Ramos (cell line): ENCODE results near the gene SUCNR1.
"Not testable (repeated sequence)": the region's sequence is repeated elsewhere in the genome, so short reads cannot be mapped to it uniquely, and the experiment has no call there.

ENCODE experiments used
- in situ Hi-C: fragments of 300-500 bp; cut with MboI; formaldehyde crosslinking; loops from one replicate; pipeline ENCODE4 v1.14.3; 2022; ENCODE audit warnings: low sequenced_read_pairs; ENCODE audit not compliant: unreplicated experiment

Gene SUCNR1

DNA sequence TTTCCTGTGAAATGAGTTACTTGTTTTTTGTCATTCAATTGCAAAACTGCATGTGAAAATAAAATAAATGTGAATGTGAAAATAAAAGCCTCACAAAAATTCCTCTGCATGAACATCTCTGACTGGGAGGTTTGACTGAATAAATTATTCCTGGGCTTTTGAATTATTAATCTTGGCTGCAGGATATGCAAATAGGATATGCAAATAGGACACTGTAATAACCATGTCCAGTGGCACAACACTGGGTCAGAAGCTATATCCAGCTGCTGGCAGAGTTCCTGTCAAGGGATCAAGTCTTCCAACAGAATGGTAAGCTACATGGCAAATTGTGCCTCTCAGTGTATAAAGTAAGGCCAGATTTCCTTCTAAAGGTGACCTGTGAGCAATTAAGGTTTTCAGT, at the start of gene SUCNR1:
Gene SUCNR1 (plus strand): TSS at position 246 of the 400 bp plus-strand sequence. CDS start 6,250 bp downstream, outside the sequence.
- in situ Hi-C loops, result no loop called here

DNA sequence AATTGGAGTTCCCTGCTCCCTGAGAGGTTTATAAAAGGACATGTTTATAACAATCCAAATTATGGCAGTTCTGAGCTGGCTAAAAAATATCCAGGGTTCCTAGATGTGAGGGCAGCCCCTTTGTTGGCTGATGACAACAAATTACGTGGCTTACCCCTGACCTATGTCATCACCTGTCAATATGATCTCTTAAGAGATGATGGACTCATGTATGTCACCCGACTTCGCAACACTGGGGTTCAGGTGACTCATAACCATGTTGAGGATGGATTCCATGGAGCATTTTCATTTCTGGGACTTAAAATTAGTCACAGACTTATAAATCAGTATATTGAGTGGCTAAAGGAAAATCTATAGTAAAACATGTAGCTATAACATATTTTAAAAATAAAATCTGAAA, 45.6 kb upstream of the SUCNR1 start:
- in situ Hi-C loops, result loop anchor here (25.0 kb wide), 1 partner anchor 666 kb away; no protein-coding TSS in a partner anchor

DNA sequence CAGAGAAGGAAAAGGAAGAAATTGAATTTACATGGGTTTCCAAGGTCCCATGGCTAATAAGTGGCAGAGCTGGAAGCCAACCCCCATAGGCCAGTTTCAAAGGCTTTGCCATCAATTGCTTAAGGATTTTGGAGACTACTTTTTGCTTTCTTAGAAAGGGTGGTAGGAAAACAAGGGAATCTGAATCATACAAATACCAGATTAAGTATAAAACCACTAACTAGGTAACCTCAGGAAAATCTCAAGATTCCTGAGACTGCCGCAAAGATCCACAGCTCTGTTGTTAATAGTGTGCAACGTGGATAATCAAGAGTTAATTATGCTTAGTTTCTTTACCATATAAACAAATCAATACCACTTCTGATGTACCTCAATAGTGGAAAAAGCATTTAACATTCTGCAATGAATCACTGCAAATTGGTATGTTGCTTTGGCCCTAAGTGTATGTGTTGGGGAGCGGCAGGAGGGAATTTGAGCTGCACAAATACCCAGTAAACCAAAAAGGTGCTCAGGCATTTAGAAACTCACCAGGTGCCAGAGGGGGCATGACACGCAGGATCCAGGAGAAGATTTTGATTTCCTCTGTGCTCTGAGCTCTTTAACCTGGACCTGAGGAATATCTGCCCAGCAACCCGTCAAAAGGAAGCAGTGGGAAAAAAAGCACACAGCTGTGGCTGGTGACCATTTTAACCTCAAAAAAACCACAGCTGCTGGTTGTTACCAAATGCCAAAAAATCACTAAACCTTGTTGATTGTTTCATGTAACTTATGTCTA, 37.5 kb upstream of the SUCNR1 start:
- in situ Hi-C loops, result loop anchor here (25.0 kb wide), 1 partner anchor 674 kb away; no protein-coding TSS in a partner anchor

GRCh38 chr3:151837057-151837456, 36.4 kb upstream of the SUCNR1 start:
- in situ Hi-C loops, result loop anchor here (25.0 kb wide), 1 partner anchor 675 kb away; no protein-coding TSS in a partner anchor

- in situ Hi-C loops, result loop anchor here (25.0 kb wide), 1 partner anchor 676 kb away; no protein-coding TSS in a partner anchor
Measured at GRCh38 chr3:151838574-151839312, 34.7 kb upstream of the SUCNR1 start.

DNA sequence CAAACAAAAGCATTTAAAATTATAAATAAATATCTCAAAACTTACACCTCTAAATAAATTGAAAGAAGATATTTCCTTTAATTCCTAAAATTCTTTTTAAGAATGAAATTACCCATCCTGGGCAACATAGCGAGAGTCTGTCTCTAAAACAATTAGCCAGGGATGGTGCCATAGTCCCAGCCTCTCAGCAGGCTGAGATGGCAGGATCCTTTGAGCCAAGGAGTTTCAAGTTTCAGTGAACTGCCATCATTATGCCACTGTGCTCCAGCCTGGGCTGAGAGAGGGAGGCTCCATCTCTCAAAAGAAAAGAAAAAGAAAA, 34.2 kb upstream of the SUCNR1 start:
- in situ Hi-C loops, result loop anchor here (25.0 kb wide), 1 partner anchor 677 kb away; no protein-coding TSS in a partner anchor

DNA sequence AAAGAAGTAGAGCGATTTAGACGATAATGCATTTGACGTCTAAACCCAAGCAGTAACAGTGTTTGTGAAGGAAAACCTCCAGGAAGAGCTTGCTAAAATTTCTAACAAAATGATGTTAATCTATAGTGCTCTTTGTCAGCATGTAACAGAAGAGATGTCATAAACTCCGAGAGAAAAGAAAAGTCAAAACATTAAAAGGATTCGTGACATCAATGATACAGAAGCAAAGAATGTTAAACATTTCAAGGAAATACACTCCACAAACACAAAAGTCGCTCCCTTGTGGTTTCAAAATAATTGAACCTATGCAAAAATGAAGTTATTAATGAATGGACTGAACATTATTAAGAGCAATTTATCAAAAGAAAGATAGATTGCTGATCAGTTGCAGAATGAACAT, 31.6 kb upstream of the SUCNR1 start:
- in situ Hi-C loops, result loop anchor here (10.0 to 25.0 kb wide), 2 partner anchors 397 to 680 kb away; no protein-coding TSS in a partner anchor

GRCh38 chr3:151843275-151843674, 30.2 kb upstream of the SUCNR1 start:
- in situ Hi-C loops, result loop anchor here (10.0 to 25.0 kb wide), 2 partner anchors 398 to 681 kb away; no protein-coding TSS in a partner anchor

DNA sequence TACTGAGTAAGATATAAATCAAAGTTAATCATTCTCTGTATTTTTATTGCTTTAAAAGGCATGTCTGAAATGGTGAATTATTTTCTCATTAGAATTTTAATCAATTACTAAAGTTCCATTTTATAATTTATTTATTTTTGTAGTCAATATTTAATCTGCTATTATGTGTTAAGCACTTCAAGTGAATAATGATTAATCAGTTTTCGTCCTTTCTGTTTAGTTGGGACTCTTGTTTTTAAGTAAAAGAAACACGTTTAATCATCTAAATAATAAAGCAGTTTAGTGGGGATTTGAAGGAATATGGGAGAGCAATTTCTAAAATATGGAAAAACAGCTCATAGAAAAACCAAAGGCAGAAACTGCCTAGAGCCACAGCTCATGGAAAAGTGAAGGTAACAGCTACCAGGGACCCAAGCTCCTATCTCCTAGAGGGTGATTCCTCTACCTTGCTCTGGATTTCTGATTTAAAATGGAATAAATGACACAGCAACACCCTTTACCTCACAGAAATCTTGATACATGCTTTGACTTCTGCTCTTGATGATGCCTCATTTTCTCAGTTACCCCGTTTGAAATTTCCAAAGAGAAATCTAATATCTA, 28.0 kb upstream of the SUCNR1 start:
- in situ Hi-C loops, result loop anchor here (10.0 to 25.0 kb wide), 2 partner anchors 401 to 683 kb away; no protein-coding TSS in a partner anchor

DNA sequence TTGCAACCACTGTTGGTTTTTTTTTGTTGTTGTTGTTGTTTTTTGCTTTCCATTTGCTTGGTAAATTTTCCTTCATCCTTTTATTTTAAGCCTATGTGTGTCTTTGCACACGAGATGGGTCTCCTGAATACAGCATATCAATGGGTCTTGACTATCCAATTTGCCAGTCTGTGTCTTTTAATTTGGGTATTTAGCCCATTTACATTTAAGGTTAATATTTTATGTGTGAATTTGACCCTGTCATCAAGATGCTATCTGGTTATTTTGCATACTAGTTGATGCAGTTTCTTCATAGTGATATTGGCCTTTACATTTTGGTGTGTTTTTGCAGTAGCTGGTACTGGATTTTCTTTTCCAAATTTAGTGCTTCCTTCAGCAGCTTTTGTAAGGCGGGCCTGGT, 23.4 kb upstream of the SUCNR1 start:
- in situ Hi-C loops, result not testable (repeated sequence)

GRCh38 chr3:151852074-151852811, 21.2 kb upstream of the SUCNR1 start:
- in situ Hi-C loops, result no loop called here

- in situ Hi-C loops, result no loop called here
Measured at GRCh38 chr3:151856118-151856517, 17.3 kb upstream of the SUCNR1 start.

DNA sequence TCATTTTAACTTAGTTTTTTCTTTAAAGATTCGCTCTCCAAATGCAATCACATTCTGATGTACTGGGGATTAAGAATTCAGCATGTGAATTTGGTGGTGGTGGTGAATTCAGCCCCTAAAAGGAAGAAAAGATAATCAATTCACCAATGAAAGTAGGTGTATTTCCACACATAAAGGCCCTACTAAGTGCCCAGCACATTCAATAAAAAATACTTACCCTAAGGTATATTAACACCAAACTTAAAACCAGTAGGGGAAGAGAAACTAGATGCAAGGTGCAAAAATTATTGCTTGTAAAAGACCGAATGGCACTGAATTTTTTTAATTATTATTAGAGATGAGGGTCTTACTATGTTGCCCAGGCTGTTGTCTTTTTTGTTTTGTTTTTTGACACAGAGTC, 16.8 kb upstream of the SUCNR1 start:
- in situ Hi-C loops, result no loop called here

DNA sequence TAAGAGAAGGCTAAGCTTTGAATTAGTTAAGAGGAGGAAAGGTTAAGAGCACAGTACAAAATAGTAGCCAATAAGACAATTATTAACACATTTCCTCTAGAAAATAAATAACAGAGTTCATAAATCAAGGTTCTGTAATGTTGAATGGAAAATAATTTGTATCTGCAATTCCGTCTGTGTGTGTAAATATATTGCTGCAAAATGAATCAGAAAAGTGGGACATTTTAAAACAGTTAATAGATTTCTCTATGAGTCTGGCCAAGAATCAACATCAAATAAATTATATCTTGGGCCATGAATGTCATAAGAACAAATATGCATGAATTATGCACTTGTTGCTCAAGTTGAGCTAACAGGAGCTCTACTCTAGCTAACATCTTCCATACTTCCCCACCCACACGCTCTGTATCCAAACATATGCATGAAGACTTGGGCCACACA, 14.2 kb upstream of the SUCNR1 start:
- in situ Hi-C loops, result no loop called here

GRCh38 chr3:151859905-151860304, 13.5 kb upstream of the SUCNR1 start:
- in situ Hi-C loops, result no loop called here

GRCh38 chr3:151863611-151864010, 9.8 kb upstream of the SUCNR1 start:
- in situ Hi-C loops, result no loop called here

DNA sequence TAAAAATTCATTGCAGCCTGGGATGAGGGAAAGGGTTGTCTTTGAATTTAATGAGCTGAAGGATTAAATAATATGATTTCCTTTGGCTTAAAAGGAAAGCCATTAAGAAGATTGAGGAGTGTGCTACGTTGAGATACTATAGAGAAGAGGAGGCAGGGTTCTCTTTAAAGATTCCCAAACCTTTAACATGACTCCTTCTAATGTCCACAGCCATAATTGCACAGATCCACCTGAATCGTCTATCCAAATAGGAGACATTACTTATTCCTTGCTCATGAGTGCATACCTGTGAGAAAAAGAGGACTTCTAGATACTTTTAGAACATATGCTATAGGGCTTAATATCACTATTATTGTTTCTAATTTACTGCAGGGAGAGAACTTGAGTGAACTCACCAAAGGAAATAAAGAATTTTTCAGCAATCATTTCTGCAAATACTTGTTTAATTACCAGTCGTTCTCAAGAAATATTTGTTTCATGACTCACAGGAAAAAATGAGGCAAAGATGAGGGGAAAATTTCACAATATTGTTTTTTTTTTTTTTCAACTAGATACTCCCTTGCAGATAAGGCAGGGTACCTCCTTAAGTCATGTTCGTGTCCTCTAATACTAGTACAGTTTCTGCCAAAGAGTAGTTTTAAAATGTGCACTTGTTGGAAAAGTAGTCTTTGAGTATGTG, 8.9 kb upstream of the SUCNR1 start:
- in situ Hi-C loops, result no loop called here

DNA sequence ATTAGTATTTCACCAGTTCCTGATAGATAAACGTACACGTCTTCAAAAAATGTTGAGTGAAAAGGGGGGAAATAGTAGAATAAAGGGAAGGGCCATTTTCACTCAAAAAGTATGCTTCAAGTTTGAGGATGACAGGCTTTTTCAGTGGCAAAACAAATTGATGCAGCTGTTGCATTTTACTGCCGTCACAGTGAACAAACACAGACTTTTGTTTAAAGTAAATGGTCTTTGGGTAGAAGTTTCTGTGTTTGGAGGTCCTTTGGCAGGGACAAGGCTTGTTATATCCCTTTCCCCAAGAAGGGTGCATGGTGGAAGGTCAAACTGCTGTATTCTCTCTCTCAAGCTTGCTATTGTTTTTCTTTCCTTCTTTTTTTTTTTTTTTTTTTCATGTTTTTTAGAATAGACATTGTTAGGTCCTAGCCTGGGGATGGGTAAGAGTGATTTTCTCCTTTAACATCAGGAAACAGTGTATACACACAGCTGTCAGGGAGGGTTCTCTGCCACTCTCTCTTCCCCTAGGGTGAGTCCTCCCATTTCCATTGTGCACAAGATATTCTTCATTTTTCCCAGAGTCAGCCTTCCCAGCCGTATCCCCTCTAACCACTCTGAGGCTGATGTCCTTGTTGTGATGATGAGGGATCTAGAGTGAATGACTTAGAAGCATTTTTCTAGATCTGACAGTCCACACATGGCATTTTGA, 6.6 kb upstream of the SUCNR1 start:
- in situ Hi-C loops, result no loop called here

DNA sequence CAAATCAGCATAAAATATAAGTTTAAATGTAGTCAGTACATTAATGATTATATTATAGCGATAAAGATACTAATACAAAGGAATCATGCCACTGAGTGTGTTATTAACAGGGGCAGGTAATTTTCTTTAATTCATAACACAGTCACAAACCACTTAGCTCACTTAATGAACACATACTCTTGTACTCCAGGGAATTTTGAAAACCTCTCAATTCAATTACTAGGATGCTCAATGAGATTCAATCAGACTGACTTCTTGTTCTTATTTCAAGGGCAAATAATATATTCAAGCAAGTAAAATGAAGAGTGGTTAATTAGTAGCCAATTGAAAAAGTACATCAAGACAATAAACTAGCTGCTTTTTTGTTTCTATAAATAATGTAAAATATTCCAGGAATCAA, 5.8 kb upstream of the SUCNR1 start:
- in situ Hi-C loops, result no loop called here
